NOMO-1 treated with dmso at 0.1 percent for 144 hours (cell line): ENCODE results near the gene FUT7.
"Not testable (repeated sequence)": the region's sequence is repeated elsewhere in the genome, so short reads cannot be mapped to it uniquely, and the experiment has no call there.

Experiments used
- DNase-seq: peaks from one replicate; lab custom pipeline; 2025; ENCODE audit not compliant: unreplicated experiment; lab: John Stamatoyannopoulos, UW

FUT7 gene

DNA sequence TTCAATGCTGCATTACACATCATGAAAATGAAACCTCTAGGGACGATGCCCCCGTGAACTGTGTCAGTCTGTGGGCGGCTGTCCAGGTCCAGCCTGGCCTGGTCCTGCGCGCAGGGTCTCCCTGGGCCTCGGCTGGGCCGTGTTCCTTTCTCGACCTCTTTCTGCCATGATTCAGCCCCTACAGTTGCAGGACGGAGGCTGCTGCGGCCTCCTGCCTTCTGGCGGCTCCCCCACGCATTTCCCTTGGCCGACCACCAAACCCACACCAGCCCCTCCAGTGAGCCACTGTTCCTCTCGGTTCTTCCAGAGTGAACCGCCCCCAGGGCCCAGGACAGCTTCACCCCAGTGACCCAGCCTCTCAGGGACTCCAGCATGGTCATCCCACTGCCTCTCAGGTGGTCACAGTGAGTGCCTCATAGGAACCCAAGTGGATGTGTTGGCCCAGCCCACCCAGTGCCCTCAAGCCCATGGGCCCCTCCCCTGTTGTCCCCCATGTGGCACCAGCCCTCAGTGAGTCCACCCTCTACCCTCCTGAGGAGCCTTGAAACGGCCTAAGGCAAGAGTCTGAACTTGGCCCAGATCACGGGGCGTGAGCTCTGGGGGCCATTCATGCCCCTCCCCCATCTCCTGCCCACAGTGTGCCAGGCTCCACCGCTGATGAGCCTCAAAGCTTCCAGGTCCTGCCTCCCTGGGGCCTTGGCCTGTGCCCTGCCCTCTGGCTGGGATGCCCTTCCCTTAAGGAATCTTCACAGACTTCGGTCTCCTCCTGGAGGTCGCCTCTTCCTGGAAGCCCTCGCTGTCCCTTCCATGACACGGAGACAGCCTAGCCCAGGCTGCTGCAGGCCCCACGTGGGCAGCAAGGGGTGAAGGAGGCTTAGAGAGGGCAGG lies 25.5 kb downstream of the FUT7 start:
- no peak for DNase-seq

- not testable (repeated sequence) for DNase-seq
Observed at GRCh38 chr9:137004285-137004684, 27.6 kb downstream of the FUT7 start.

- no peak for DNase-seq
Observed at GRCh38 chr9:137002646-137003041, 29.2 kb downstream of the FUT7 start.

- no peak for DNase-seq
Observed at GRCh38 chr9:137001857-137002645, 29.8 kb downstream of the FUT7 start.

- DNase-seq = peak; percentile 86
Observed at GRCh38 chr9:137000177-137000930, 31.5 kb downstream of the FUT7 start.

DNA sequence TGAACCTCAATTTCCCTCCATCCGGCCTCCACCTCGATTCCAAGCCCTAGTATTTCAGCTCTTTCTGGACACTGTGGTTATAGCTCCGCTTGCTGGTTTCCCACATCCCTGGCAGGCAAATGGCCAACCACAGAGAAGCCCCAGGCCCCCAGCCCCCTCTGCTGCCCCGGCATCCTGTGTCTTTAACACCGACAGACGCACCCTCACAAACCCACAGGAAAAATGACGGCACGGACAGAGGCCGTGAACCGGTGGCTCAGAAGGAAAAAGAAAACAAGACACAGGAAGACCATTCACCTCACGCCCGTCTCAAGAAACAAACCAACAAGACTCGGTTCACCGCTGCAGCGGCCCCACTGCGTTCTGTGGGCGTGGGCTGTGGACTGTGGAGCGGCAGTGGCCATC lies 34.1 kb downstream of the FUT7 start:
- no peak for DNase-seq

- DNase-seq = no peak
Observed at GRCh38 chr9:136997371-136997770, 34.5 kb downstream of the FUT7 start.

GRCh38 chr9:136996361-136997292 lies 35.3 kb downstream of the FUT7 start, which contains the start of gene CLIC3:
Gene CLIC3 (minus strand): TSS chr9:136996568. CDS start chr9:136996543, 25 bp downstream.
- no peak for DNase-seq

DNA sequence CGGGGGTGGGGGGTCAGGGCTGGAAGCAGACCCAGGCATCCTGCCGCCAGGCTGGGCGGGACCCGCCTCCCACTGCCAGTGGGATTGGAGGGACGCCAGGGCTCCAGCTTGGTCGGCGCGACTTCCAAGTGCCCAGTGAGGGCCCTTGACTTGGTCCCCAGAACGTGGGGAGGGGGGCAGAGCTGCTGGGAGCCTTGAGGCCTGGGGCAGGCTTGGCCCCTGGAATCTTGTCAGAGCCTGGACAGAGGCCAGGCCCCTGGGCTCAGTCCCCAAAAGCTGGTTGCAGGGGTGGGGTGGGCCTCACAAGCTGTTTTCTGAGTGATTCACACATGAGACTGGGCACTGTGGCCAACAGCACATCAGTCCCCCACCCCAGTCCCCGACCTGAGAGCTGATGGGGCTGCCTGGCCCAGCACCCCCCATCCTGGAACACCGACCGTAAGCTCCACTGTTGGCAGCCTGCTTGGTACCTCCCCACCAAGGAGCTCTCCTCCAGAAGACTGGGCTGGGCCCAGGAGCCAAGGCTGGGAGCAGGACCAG lies 36.0 kb downstream of the FUT7 start:
- DNase-seq = no peak

GRCh38 chr9:136995362-136995761 lies 36.5 kb downstream of the FUT7 start:
- no peak for DNase-seq

DNA sequence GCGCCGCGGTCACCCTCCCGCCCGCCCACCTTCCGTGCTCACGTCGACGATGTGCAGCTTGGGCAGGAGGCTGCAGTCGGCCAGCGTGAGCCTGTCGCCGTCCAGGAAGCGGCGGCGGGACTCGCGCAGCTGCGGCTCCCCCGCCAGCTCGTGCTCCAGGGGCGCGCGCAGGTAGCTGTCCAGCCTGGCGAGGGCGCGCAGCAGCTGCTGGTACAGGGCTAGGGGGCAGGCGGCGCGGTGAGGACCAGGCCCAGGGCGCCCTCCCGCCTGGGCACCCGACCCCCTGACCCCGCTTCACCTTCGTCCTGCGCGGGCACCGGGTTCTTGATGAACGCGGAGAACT lies 37.0 kb downstream of the FUT7 start:
- DNase-seq = no peak

- DNase-seq = no peak
Observed at GRCh38 chr9:136994180-136994887, 37.6 kb downstream of the FUT7 start.

DNA sequence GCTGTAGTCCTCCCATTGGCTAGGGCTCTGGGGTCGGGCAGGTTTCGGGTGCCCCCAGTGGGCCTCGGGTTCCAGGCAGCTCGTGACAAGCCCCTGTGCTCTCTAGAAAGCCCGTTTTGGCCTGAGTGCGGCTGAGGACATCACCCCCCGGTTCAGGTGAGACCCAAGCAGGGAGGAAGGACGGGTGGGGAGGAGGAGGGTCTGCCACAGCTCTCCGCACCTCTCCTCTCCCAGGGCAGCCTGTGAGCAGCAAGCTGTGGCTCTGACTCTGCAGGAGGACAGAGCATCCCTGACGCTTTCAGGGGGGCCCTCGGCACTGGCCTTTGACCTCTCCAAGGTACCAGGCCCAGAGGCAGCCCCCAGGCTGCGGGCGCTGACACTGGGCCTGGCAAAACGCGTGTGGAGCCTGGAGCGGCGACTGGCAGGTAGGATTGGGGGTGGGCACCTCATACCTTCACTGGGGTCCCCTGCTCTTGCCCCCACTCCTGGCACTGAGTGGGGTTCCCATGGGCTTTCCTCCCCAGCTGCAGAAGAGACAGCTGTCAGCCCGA lies 39.0 kb downstream of the FUT7 start:
- no peak for DNase-seq

DNA sequence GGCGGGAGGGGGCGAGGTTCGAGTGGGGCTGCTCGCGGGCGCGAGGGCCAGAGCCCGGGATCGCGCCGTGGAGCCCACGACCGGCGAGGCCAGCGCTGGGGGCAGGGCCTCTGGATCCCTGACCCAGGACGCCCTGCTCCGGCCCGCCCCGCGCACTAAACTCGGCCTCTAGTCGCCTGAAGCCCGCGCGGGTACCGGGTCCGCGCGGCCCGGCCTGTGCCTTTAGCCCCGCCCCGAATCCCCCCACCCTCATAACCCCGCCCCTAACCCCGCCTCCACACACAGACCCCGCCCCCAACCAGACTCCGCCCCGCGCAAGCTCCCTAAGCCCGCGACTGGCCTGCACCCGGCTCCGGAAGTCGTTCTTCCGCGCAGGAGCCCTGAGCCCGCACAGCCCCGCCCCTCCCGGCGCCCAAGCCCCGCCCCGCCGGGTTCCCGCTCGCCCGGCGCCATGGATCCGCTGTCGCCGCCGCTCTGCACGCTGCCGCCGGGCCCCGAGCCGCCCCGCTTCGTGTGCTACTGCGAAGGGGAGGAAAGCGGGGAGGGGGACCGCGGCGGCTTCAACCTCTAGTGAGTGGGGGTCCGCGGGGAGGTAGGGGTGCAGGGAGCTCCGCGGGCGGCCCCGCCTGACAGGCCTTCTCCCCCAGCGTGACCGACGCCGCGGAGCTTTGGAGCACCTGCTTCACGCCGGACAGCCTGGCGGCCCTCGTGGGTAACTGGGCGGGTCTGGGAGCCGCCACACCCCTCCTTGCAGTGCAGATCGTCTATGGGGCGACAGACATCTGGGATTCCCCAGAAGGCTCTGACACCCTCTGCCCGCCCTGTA lies 39.7 kb downstream of the FUT7 start, which contains the start of gene PAXX:
Gene PAXX (plus strand): TSS at position 430 of the 826 bp plus-strand sequence. CDS start 22 bp downstream, at position 452.
- peak; percentile 97 for DNase-seq

DNA sequence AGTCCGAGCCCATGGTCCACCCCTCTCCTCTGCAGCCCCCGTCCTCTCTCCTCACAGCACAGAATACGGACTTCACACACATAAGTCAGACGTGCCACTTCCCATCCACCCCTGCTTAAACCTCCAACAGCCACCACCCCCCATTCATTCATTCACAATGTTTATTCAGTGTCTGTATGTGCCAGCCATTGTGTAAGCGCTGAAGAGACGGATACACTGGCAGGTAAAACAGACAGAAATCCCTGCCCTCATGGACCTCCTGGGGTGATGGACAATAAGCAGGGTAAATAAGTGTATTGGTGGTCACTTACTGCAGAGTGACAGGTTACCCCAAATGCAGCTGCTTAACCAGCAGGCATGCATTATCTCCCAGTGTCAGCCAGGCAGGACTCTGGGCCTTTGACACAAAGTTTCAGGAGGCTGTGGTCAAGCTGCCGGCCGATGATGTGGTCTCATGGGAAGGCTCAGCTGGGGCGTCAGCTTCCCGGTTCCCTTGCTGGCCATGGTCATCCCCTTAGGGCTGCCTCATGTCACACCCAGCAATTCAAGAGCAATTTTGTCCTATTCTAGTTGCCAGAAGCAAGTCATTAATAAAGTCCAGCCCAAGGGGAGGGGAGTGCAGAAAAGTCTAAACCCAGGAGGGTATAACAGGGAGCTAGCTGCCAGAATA lies 41.5 kb downstream of the FUT7 start:
- DNase-seq = no peak

DNA sequence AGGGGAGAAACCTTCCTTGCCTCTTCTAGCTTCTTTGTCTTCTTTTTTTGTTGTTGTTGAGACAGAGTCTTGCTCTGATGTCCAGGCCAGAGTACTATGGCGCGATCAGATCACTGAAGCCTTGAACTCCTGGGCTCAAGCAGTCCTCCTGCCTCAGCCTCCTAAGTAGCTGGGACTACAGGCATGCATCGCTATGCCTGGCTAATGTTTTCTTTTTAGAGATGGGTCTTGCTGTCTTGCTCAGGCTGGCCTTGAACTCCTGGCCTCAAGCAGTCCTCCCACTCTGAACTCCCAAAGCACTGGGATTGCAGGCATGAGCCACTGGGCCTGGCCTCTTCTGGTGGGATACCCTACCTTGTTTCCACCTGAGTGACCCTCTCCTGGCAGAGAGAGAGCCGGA lies 43.0 kb downstream of the FUT7 start:
- DNase-seq = no peak

DNA sequence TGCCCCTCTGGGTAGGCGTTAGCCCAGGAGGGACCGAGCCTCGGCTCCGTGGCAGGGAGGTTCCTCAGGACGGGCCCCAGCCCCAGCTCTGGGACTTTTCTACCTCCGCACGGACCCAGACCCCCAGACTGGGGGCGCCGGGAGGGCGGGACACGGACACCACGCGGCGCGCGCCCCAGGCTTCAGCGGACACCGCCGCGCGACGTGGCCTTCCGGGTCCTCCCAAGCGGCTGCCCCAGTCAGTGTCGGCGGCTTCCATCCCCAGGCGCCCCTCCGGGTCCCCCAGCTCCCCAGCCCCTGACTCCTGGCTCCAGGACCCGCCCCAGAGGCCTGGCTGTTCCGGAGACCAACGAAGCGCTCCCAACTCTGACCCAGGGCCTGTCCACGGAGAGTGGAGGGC lies 46.0 kb downstream of the FUT7 start:
- no peak for DNase-seq
